ENCODE measurements around the gene FYN.

GRCh38 chr6:111819458-111819857 is 53.8 kb downstream of the FYN start:
- no peak for TF ChIP-seq EZH2phosphoT487 (IDR thresholded peaks at IDR 0.05; ENCODE audit: insufficient read depth, low read depth)
- no peak for TF ChIP-seq EZH2 (IDR thresholded peaks at IDR 0.05; ENCODE audit: insufficient read depth, poor library complexity, severe bottlenecking)
